Neural cell (in vitro differentiated cells): Measurements from ENCODE around the gene SART3. TPM values are rescaled to one million over a fixed set of nuclear protein-coding genes. Genes with fewer than 3 reads are reported as not detected.

Source experiments
- H2AFZ ChIP-seq: fragments of 200-600, 300-800 bp; sonication (generic), shearing (Covaris generic); 2 replicates; pipeline ENCODE4 v1.6.0; 2014; ENCODE audit warnings: low read depth, mild to moderate bottlenecking, antibody characterized with exemption, low read length, moderate library complexity
- H3F3A ChIP-seq: fragments of 200-600 bp; shearing (Covaris generic); 2 replicates; pipeline ENCODE4 v1.6.1; 2016; ENCODE audit warnings: mild to moderate bottlenecking, moderate library complexity, mixed read lengths, antibody characterized with exemption, low read length; ENCODE audit not compliant: insufficient read depth, poor library complexity, severe bottlenecking
- H3K27ac ChIP-seq: fragments of 200-600, 300-800 bp; sonication (generic), shearing (Covaris generic); 2 replicates; pipeline ENCODE4 v1.5.1; 2014; ENCODE audit warnings: mild to moderate bottlenecking, low read length, moderate library complexity
- H3K27me3 ChIP-seq: fragments of 300-800, 200-600 bp; sonication (generic), shearing (Covaris generic); 2 replicates; pipeline ENCODE4 v1.6.0; 2014; ENCODE audit warnings: mild to moderate bottlenecking, low read depth, low read length, moderate library complexity; ENCODE audit not compliant: insufficient read depth
- H3K36me3 ChIP-seq: fragments of 300-800, 200-600 bp; sonication (generic), shearing (Covaris generic); 2 replicates; pipeline ENCODE4 v1.5.1; 2014; ENCODE audit warnings: mild to moderate bottlenecking, antibody characterized with exemption, low read length, moderate library complexity; ENCODE audit not compliant: insufficient read depth
- H3K4me2 ChIP-seq: fragments of 300-800, 200-600 bp; sonication (generic), shearing (Covaris generic); 2 replicates; pipeline ENCODE4 v1.6.0; 2014; ENCODE audit warnings: mild to moderate bottlenecking, low read length
- H3K4me3 ChIP-seq: fragments of 300-800, 200-600 bp; sonication (generic), shearing (Covaris generic); 2 replicates; pipeline ENCODE4 v1.5.1; 2014; ENCODE audit warnings: mild to moderate bottlenecking, low read length, moderate library complexity
- H3K79me2 ChIP-seq: fragments of 200-600 bp; shearing (Covaris generic); replicated peaks from 2 replicates; pipeline ENCODE4 v1.6.0; 2014; ENCODE audit warnings: mild to moderate bottlenecking, low read length, moderate library complexity; ENCODE audit not compliant: insufficient read depth
- H3K9ac ChIP-seq: fragments of 300-800, 200-600 bp; sonication (generic), shearing (Covaris generic); 2 replicates; pipeline ENCODE4 v1.6.1; 2016; ENCODE audit warnings: mild to moderate bottlenecking, low read length, mixed read lengths
- H3K9me2 ChIP-seq: fragments of 200-600 bp; shearing (Covaris generic); 2 replicates; pipeline ENCODE4 v1.6.1; 2016; ENCODE audit warnings: mild to moderate bottlenecking, low read length, mixed read lengths; ENCODE audit not compliant: insufficient read depth
- H3K9me3 ChIP-seq: fragments of 200-600, 300-800 bp; sonication (generic), shearing (Covaris generic); 2 replicates; pipeline ENCODE4 v1.6.1; 2016; ENCODE audit warnings: mild to moderate bottlenecking, mixed run types, low read length, moderate library complexity, mixed read lengths
- H4K20me1 ChIP-seq: fragments of 200-600 bp; shearing (Covaris generic); 2 replicates; pipeline ENCODE4 v1.6.1; 2016; ENCODE audit warnings: mild to moderate bottlenecking, mixed run types; ENCODE audit not compliant: insufficient read depth
- CTCF ChIP-seq: fragments of 450-650 bp; IDR thresholded peaks from 2 replicates; pipeline ENCODE4 v1.5.1; 2014; ENCODE audit warnings: antibody characterized with exemption, mild to moderate bottlenecking, moderate library complexity; ENCODE audit not compliant: poor library complexity, severe bottlenecking
- EP300 ChIP-seq: fragments of 450-650 bp; conservative IDR thresholded peaks from 2 replicates; pipeline ENCODE4 v1.6.1; 2014; ENCODE audit warnings: antibody characterized with exemption, mild to moderate bottlenecking, moderate library complexity; ENCODE audit not compliant: poor library complexity, severe bottlenecking
- EZH2 ChIP-seq: fragments of 200-600, 300-800 bp; shearing (Covaris generic), sonication (generic); IDR thresholded peaks from 2 replicates; pipeline ENCODE4 v1.6.1; 2014; ENCODE audit warnings: antibody characterized with exemption, low read length, borderline replicate concordance, mild to moderate bottlenecking; ENCODE audit not compliant: insufficient read depth, poor library complexity, severe bottlenecking
- MXI1 ChIP-seq: fragments of 450-650 bp; conservative IDR thresholded peaks from 2 replicates; pipeline ENCODE4 v1.6.1; 2014; ENCODE audit warnings: antibody characterized with exemption, mild to moderate bottlenecking; ENCODE audit not compliant: poor library complexity, severe bottlenecking
- POLR2AphosphoS5 ChIP-seq: IDR thresholded peaks from 2 replicates; pipeline ENCODE4 v1.6.1; 2012
- RAD21 ChIP-seq: fragments of 450-650 bp; conservative IDR thresholded peaks from 2 replicates; pipeline ENCODE4 v1.6.1; 2014; ENCODE audit warnings: antibody characterized with exemption, mild to moderate bottlenecking, moderate library complexity
- REST ChIP-seq: IDR thresholded peaks from 2 replicates; pipeline ENCODE4 v1.6.1; 2012; ENCODE audit warnings: borderline replicate concordance
- SMC3 ChIP-seq: fragments of 450-650 bp; conservative IDR thresholded peaks from 2 replicates; pipeline ENCODE4 v1.6.1; 2014; ENCODE audit warnings: antibody characterized with exemption, mild to moderate bottlenecking, moderate library complexity; ENCODE audit not compliant: poor library complexity
- polyA plus RNA-seq: library from polyadenylated mRNA; depleted of rRNA; stranded (reverse); fragments of >200 nt; gene quantifications from 2 replicates; pipeline ENCODE4 v1.2.3, GENCODE V29; 2014

SART3 gene
- polyA plus RNA-seq, 1 donor from 2014 or later = 71.0 TPM

GRCh38 chr12:108514468-108514972 is 46.5 kb downstream of the SART3 start:
- no peaks in the 10 kb centered on the region for H4K20me1 ChIP-seq
- H2AFZ ChIP-seq = peak overlapping the region; percentile 5
- H3K9me3 ChIP-seq = no peaks in the 10 kb centered on the region
- TF ChIP-seq REST = peak; percentile 26
- TF ChIP-seq MXI1 = peak; percentile 41
- no peak for TF ChIP-seq EZH2
- no peaks in the 10 kb centered on the region for H3F3A ChIP-seq
- peak overlapping the region; percentile 30 for H3K4me2 ChIP-seq
- no peaks in the 10 kb centered on the region for H3K36me3 ChIP-seq
- H3K79me2 ChIP-seq = peaks cover 10% of the 10 kb centered on the region
- H3K4me3 ChIP-seq = peak overlapping the region; percentile 91
- peak overlapping the region; percentile 50 for H3K9ac ChIP-seq
- no peaks in the 10 kb centered on the region for H3K27me3 ChIP-seq
- peak overlapping the region; percentile 3 for H3K27ac ChIP-seq
- no peaks in the 10 kb centered on the region for H3K9me2 ChIP-seq

- H3F3A ChIP-seq = no peaks in the 10 kb centered on the region
- no peaks in the 10 kb centered on the region for H3K36me3 ChIP-seq
- no peak overlapping the region for H3K4me3 ChIP-seq
- no peaks in the 10 kb centered on the region for H3K9me3 ChIP-seq
- H3K4me2 ChIP-seq = no peak overlapping the region
- H2AFZ ChIP-seq = no peak overlapping the region
- H3K27ac ChIP-seq = no peak overlapping the region
- no peaks in the 10 kb centered on the region for H3K27me3 ChIP-seq
- H3K9me2 ChIP-seq = no peaks in the 10 kb centered on the region
- no peaks in the 10 kb centered on the region for H4K20me1 ChIP-seq
- TF ChIP-seq POLR2AphosphoS5 (no peak), SMC3 (peak; percentile 98), EP300 (peak; percentile 22), REST (no peak), CTCF (peak; percentile 94), RAD21 (peak; percentile 95)
- H3K9ac ChIP-seq = no peak overlapping the region
- H3K79me2 ChIP-seq = peaks cover 10% of the 10 kb centered on the region
Measured at GRCh38 chr12:108511633-108512540, 49.1 kb downstream of the SART3 start.
